Measurements from ENCODE around the gene WASL. TPM values are rescaled to one million over a fixed set of nuclear protein-coding genes. Genes with fewer than 3 reads are reported as not detected.

WASL gene
- total and polyA plus RNA-seq, 10 of the 15 experiments (the other 5 are each of a cell fraction or from before 2014, with no cell fraction given): 2.0 to 6.4 (median 3.5) TPM

DNA sequence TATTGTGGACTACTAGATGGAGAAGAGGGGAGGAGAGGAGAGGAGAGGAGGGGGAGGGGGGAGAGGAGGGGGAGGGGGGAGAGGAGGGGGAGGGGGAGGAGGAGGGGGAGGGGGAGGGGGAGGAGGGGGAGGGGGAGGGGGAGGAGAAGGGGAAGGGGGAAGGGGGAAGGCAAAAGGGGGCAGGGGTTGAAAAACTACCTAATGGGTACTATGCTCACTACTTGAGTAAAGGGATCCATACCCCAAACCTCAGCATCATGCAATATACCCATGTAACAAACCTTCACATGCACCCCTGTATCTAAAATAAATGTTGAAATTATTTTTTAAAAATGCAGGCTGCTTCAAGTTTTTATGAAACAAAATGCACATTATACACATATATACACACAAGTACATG is 108.2 kb downstream of the WASL start:
- TF ChIP-seq MEF2B (IDR thresholded peaks at IDR 0.05; ENCODE audit: partially characterized antibody, poor library complexity, severe bottlenecking): no peak
- no peak for TF ChIP-seq POLR2AphosphoS2 (IDR thresholded peaks at IDR 0.05; ENCODE audit: low read depth, low read length)
- no peak for TF ChIP-seq BCLAF1 (IDR thresholded peaks at IDR 0.05)
- no peak for TF ChIP-seq TCF12 (IDR thresholded peaks at IDR 0.05; ENCODE audit: low read depth, low read length)
- no peak for TF ChIP-seq FOXM1 (IDR thresholded peaks at IDR 0.05; ENCODE audit: low read depth, low read length)
- TF ChIP-seq PRDM15 (CRISPR knock-in tag; IDR thresholded peaks at IDR 0.05): no peak
- TF ChIP-seq CEBPB (IDR thresholded peaks at IDR 0.05; ENCODE audit: borderline replicate concordance in 1 of 2, low read depth in 2 of 2, low read length in 2 of 2): no peak
- H3K27ac ChIP-seq (ENCODE audit: control insufficient read depth, insufficient read depth): no peak overlapping the region
- in situ Hi-C loops (cut with MboI): no loop called here
- H3K4me2 ChIP-seq (ENCODE audit: control insufficient read depth, insufficient read depth): no peak overlapping the region
- BruUV-seq (replicated peaks): no TSS peak
- ChIA-PET CTCF (interaction anchor here (1.1 kb wide), 1 partner anchor 30 kb away, joined by 3 read pairs; no protein-coding TSS in a partner anchor), SMC1A (ENCODE audit: uncharacterized antibody, unreplicated experiment) (no interaction called here), POLR2A (no interaction called here), RAD21 (ENCODE audit: unreplicated experiment) (no interaction called here)
- H3K9me3 ChIP-seq (replicated peaks; ENCODE audit: control insufficient read depth, insufficient read depth, low read length): no peaks in the 10 kb centered on the region
- H3K36me3 ChIP-seq (ENCODE audit: control insufficient read depth in 2 of 2, insufficient read depth in 2 of 2, low read length in 1 of 2): no peaks in the 10 kb centered on the region
- no peak overlapping the region for H2AFZ ChIP-seq (ENCODE audit: control insufficient read depth, low read depth, low read length)
- no peaks in the 10 kb centered on the region for H3K4me1 ChIP-seq (ENCODE audit: control insufficient read depth, insufficient read depth, low read length)
- no peak for DNase-seq (ENCODE audit: low read depth, low spot score)
- H3K79me2 ChIP-seq (ENCODE audit: control insufficient read depth, insufficient read depth, low read length): no peaks in the 10 kb centered on the region
- no peak for ATAC-seq
- no peak overlapping the region for H3K4me3 ChIP-seq
- H4K20me1 ChIP-seq (ENCODE audit: control insufficient read depth, insufficient read depth): no peaks in the 10 kb centered on the region
- intact Hi-C loops (cut with micrococcal nuclease; ENCODE audit: unreplicated experiment): no loop called here
- no peak for FAIRE-seq
- no peaks in the 10 kb centered on the region; a peak in 1 of 4 replicates for H3K27me3 ChIP-seq (replicated peaks in 1 of 2; ENCODE audit: control insufficient read depth in 2 of 2, insufficient read depth in 2 of 2, low read length in 1 of 2)
- no peak overlapping the region for H3K9ac ChIP-seq (ENCODE audit: control insufficient read depth, insufficient read depth, low read length)
